GM19468 (cell line): Measurements from ENCODE around the gene POTEG.
"Not testable (repeated sequence)": the region's sequence is repeated elsewhere in the genome, so short reads cannot be mapped to it uniquely, and the experiment has no call there.

Experiments used
- ATAC-seq: cut with Tn5 transposase; IDR thresholded peaks from one replicate; pipeline ENCODE4 v1.9.1; 2021; ENCODE audit warnings: mild to moderate bottlenecking, moderate library complexity, moderate number of reproducible peaks; ENCODE audit not compliant: unreplicated experiment; ENCODE audit errors: extremely low read depth

Gene POTEG

GRCh38 chr14:19380137-19380536 is 54.0 kb downstream of the POTEG start:
- not testable (repeated sequence) for ATAC-seq

- ATAC-seq: not testable (repeated sequence)
Observed at GRCh38 chr14:19374451-19374903, 59.7 kb downstream of the POTEG start.

- not testable (repeated sequence) for ATAC-seq
Observed at GRCh38 chr14:19372813-19373500, 61.2 kb downstream of the POTEG start.

GRCh38 chr14:19371767-19372166 is 62.4 kb downstream of the POTEG start:
- not testable (repeated sequence) for ATAC-seq

GRCh38 chr14:19362803-19363202 is 71.3 kb downstream of the POTEG start:
- not testable (repeated sequence) for ATAC-seq

GRCh38 chr14:19362323-19362722 is 71.8 kb downstream of the POTEG start:
- not testable (repeated sequence) for ATAC-seq

- ATAC-seq: not testable (repeated sequence)
Observed at GRCh38 chr14:19361636-19362253, 72.4 kb downstream of the POTEG start.

GRCh38 chr14:19360937-19361635 is 73.1 kb downstream of the POTEG start:
- not testable (repeated sequence) for ATAC-seq
